Natural killer cell (primary cell): ENCODE results near the gene CA10. TPM values are rescaled to one million over a fixed set of nuclear protein-coding genes. Genes with fewer than 3 reads are reported as not detected.

Experiments used
- ATAC-seq, 3 donors: fragments of 150-1000 bp in 2 of 3; fragments of 200-7000 bp in 1 of 3; cut with Tn5 transposase; 1 replicate in 1 of 3; 2 replicates in 2 of 3; pipeline ENCODE4 v1.10.0; 2021; ENCODE audit warnings: mild to moderate bottlenecking in 2 of 3, moderate library complexity in 2 of 3
- DNase-seq, 2 donors: peaks; one replicate each; pipeline versions ENCODE4 v3.0.0 to v3.0.0-alpha.2; 2013 to 2021; ENCODE audit warnings: mixed read lengths in 1 of 2
- H3K27ac ChIP-seq: one replicate; pipeline ENCODE4 v1.5.1; 2013; ENCODE audit warnings: mild to moderate bottlenecking, low read length
- H3K27me3 ChIP-seq: one replicate; pipeline ENCODE4 v1.6.1; 2013; ENCODE audit warnings: low read length; ENCODE audit not compliant: control insufficient read depth, insufficient read depth
- H3K36me3 ChIP-seq: one replicate; pipeline ENCODE4 v1.6.1; 2013; ENCODE audit warnings: low read length; ENCODE audit not compliant: control insufficient read depth, insufficient read depth
- H3K4me1 ChIP-seq: one replicate; pipeline ENCODE4 v1.6.1; 2013; ENCODE audit warnings: low read length; ENCODE audit not compliant: control insufficient read depth, insufficient read depth
- H3K4me3 ChIP-seq: one replicate; pipeline ENCODE4 v1.5.1; 2013; ENCODE audit warnings: low read length
- H3K9me3 ChIP-seq: one replicate; pipeline ENCODE4 v1.6.1; 2013; ENCODE audit warnings: low read length; ENCODE audit not compliant: control insufficient read depth, insufficient read depth
- H3K27ac Mint-ChIP-seq, 2 donors: one replicate each; pipeline ENCODE4 v1.8.0; 2022; ENCODE audit warnings: mild to moderate bottlenecking in 2 of 2, mixed read lengths in 2 of 2, moderate library complexity in 1 of 2
- H3K27me3 Mint-ChIP-seq, 2 donors: one replicate each; pipeline ENCODE4 v1.8.0; 2022; ENCODE audit warnings: low read depth in 2 of 2, mixed read lengths in 2 of 2
- H3K36me3 Mint-ChIP-seq: one replicate; pipeline ENCODE4 v1.8.0; 2022; ENCODE audit warnings: mixed read lengths
- H3K4me1 Mint-ChIP-seq, 2 donors: one replicate each; pipeline ENCODE4 v1.8.0; 2022; ENCODE audit warnings: mixed read lengths in 2 of 2
- H3K4me3 Mint-ChIP-seq: one replicate; pipeline ENCODE4 v1.8.0; 2022; ENCODE audit warnings: mild to moderate bottlenecking, moderate library complexity, mixed read lengths
- H3K9me3 Mint-ChIP-seq, 2 donors: one replicate each; pipeline ENCODE4 v1.8.0; 2022; ENCODE audit warnings: mixed read lengths in 2 of 2
- WGBS: methylation state at CpG from one replicate; pipeline ENCODE4 v1.1.7; 2013; ENCODE audit warnings: missing lambda C conversion rate; ENCODE audit not compliant: insufficient coverage; 5-methylcytosine and 5-hydroxymethylcytosine counted together
- intact Hi-C: fragments of 100-400 bp; cut with micrococcal nuclease; formaldehyde crosslinking; loops from one replicate; pipeline ENCODE4 v1.14.2; 2022
- total RNA-seq, 4 donors: library from RNA; stranded (reverse); fragments of 120-200 nt in 1 of 4; gene quantifications; one replicate each; pipeline versions ENCODE4 v1.2.3 to v1.2.4, GENCODE V29; 2013 to 2022
- TF ChIP-seq, protein P1 (sequence below): fragments of 200-600 bp; IDR thresholded peaks from one replicate; pipeline ENCODE4 v1.8.0; 2022; ENCODE audit warnings: antibody characterized with exemption

The CA10 gene
- total RNA-seq, 3 donors from 2014 or later (not counting 1 experiment from before 2014, with no cell fraction given) = not detected

DNA sequence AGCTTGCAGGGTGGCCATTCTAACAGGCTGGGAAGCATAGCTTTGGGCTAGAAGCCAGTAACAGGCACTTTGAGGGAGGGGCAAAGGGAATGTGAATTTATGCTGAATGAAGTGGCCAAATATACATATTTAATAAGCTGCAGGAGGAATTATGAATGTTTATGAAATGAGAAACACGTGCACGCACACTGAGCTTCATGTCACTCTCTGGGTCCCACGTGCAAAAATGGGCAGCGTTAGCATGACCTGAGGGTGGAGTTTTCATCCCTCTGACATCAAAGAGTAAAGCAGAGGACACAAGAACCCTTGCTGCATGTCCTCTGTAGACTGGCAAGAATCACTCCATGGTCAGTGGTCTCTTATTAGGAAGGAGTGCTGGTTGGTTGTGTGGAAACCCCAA lies 561.2 kb downstream of the CA10 start:
- TF ChIP-seq, protein P1, sequence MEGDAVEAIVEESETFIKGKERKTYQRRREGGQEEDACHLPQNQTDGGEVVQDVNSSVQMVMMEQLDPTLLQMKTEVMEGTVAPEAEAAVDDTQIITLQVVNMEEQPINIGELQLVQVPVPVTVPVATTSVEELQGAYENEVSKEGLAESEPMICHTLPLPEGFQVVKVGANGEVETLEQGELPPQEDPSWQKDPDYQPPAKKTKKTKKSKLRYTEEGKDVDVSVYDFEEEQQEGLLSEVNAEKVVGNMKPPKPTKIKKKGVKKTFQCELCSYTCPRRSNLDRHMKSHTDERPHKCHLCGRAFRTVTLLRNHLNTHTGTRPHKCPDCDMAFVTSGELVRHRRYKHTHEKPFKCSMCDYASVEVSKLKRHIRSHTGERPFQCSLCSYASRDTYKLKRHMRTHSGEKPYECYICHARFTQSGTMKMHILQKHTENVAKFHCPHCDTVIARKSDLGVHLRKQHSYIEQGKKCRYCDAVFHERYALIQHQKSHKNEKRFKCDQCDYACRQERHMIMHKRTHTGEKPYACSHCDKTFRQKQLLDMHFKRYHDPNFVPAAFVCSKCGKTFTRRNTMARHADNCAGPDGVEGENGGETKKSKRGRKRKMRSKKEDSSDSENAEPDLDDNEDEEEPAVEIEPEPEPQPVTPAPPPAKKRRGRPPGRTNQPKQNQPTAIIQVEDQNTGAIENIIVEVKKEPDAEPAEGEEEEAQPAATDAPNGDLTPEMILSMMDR = no peak
- ATAC-seq = no peak
- Mint-ChIP-seq H3K9me3 (no peaks in the 10 kb centered on the region), H3K27me3 (peaks cover 7 to 18% of the 10 kb centered on the region in 2 donors), H3K36me3 (no peaks in the 10 kb centered on the region), H3K27ac (no peak overlapping the region), H3K4me1 (no peaks in the 10 kb centered on the region), H3K4me3 (no peak overlapping the region)
- 96% methylated on average over 4 of the region's 4 CpGs for WGBS
- H3K36me3 ChIP-seq = no peaks in the 10 kb centered on the region
- no peak for DNase-seq
- no peak overlapping the region for H3K4me3 ChIP-seq
- intact Hi-C loops = no loop called here
- H3K27ac ChIP-seq = no peak overlapping the region
- no peaks in the 10 kb centered on the region for H3K9me3 ChIP-seq
- no peaks in the 10 kb centered on the region for H3K27me3 ChIP-seq
- no peaks in the 10 kb centered on the region for H3K4me1 ChIP-seq

DNA sequence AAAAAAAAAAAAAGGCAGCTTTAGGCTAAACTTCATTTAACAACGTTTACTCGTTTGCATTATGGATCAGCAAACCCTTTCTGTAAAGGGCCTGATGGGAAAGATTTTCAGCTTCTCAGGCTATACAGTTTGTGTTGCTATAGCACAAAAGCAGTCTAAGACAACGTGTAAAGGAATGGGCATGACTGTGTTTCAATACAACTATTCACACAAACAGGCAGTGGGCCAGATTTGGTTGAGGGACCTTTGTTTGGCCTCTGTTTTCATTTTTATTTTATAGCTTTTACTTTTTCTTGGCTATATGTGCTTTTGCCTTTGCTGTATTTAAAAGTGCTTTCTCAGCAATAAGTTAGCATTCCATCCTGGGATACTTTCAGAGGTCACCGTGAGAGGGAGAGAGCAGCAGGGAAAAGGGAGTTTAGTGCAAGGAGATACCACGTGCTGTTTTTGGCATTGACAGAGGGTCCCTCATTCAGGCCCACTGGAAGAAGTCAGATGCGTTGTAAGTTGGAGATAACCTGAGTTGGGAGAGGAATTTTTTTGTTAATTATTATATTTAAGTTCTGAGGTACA lies 562.6 kb downstream of the CA10 start:
- WGBS = 85% methylated on average over 6 of the region's 6 CpGs

GRCh38 chr17:51590071-51590656 lies 568.4 kb downstream of the CA10 start:
- TF ChIP-seq, protein P1 = no peak
- WGBS = 91% methylated on average over 3 of the region's 4 CpGs
- no peak overlapping the region for H3K27ac Mint-ChIP-seq

More for the DNA sequence above, 562.6 kb downstream of the CA10 start:
- Histone ChIP-seq H3K4me1 (no peaks in the 10 kb centered on the region), H3K36me3 (no peaks in the 10 kb centered on the region), H3K9me3 (no peaks in the 10 kb centered on the region), H3K27ac (no peak overlapping the region), H3K4me3 (no peak overlapping the region), H3K27me3 (no peaks in the 10 kb centered on the region)
- DNase-seq (no peak), ATAC-seq (no peak)
- Mint-ChIP-seq H3K27ac (no peak overlapping the region), H3K36me3 (no peaks in the 10 kb centered on the region), H3K9me3 (no peaks in the 10 kb centered on the region), H3K27me3 (peaks cover 6 to 13% of the 10 kb centered on the region in 2 donors), H3K4me1 (no peaks in the 10 kb centered on the region), H3K4me3 (no peak overlapping the region)
- TF ChIP-seq, protein P1 = no peak
- intact Hi-C loops = no loop called here

More at GRCh38 chr17:51590071-51590656, 568.4 kb downstream of the CA10 start:
- peaks cover 6% of the 10 kb centered on the region for H3K36me3 Mint-ChIP-seq
- no peaks in the 10 kb centered on the region for H3K36me3 ChIP-seq
- H3K9me3 Mint-ChIP-seq = peaks cover 6 to 8% of the 10 kb centered on the region in 2 donors
- no peak for DNase-seq
- no peaks in the 10 kb centered on the region for H3K4me1 Mint-ChIP-seq
- no peak overlapping the region for H3K27ac ChIP-seq
- no peaks in the 10 kb centered on the region for H3K27me3 ChIP-seq
- H3K4me3 Mint-ChIP-seq = no peak overlapping the region
- H3K4me3 ChIP-seq = no peak overlapping the region
- H3K4me1 ChIP-seq = no peaks in the 10 kb centered on the region
- peaks cover 17 to 18% of the 10 kb centered on the region in 2 donors for H3K27me3 Mint-ChIP-seq
- intact Hi-C loops = no loop called here
- peaks cover 3% of the 10 kb centered on the region for H3K9me3 ChIP-seq
- ATAC-seq = no peak
